ENCODE data around the gene TLE3. TPM values are rescaled to one million over a fixed set of nuclear protein-coding genes. Genes with fewer than 3 reads are reported as not detected.
"Not testable (repeated sequence)": the region's sequence is repeated elsewhere in the genome, so short reads cannot be mapped to it uniquely, and the experiment has no call there.

The TLE3 gene
- total RNA-seq, 1 donor from 2014 or later, result 58.8 TPM

- TF ChIP-seq CTCF (IDR thresholded peaks at IDR 0.05), result no peak
- Histone ChIP-seq H3K36me3 (no peaks in the 10 kb centered on the region), H3K4me1 (peaks cover 34% of the 10 kb centered on the region), H3K4me3 (no peak overlapping the region), H3K27me3 (no peaks in the 10 kb centered on the region), H3K9me3 (no peaks in the 10 kb centered on the region), H3K27ac (no peak overlapping the region)
- no peak for ATAC-seq
- intact Hi-C loops (cut with DNase I), result no loop called here
- no peak for DNase-seq
These were observed 40.2 kb upstream of the TLE3 start for GRCh38 chr15:70137967-70138366.

- peaks cover 24% of the 10 kb centered on the region for H3K4me1 ChIP-seq
- H3K9me3 ChIP-seq; intact Hi-C loops (cut with DNase I); H3K4me3 ChIP-seq; H3K27ac ChIP-seq; H3K36me3 ChIP-seq; DNase-seq; H3K27me3 ChIP-seq; ATAC-seq: not testable (repeated sequence)
These were observed 39.3 kb upstream of the TLE3 start for GRCh38 chr15:70137021-70137420.

GRCh38 chr15:70133781-70134421, 36.2 kb upstream of the TLE3 start:
- TF ChIP-seq CTCF (IDR thresholded peaks at IDR 0.05), result no peak
- H3K4me3 ChIP-seq, result no peak overlapping the region
- H3K27ac ChIP-seq, result no peak overlapping the region
- intact Hi-C loops (cut with DNase I), result no loop called here
- DNase-seq (no peak), ATAC-seq (no peak)
- no peaks in the 10 kb centered on the region for H3K36me3 ChIP-seq
- no peaks in the 10 kb centered on the region for H3K27me3 ChIP-seq
- no peaks in the 10 kb centered on the region for H3K4me1 ChIP-seq
- H3K9me3 ChIP-seq, result no peaks in the 10 kb centered on the region

GRCh38 chr15:70133296-70133695, 35.6 kb upstream of the TLE3 start:
- ATAC-seq (no peak), DNase-seq (no peak)
- Histone ChIP-seq H3K27me3 (no peaks in the 10 kb centered on the region), H3K36me3 (no peaks in the 10 kb centered on the region), H3K4me1 (no peaks in the 10 kb centered on the region), H3K27ac (no peak overlapping the region), H3K9me3 (no peaks in the 10 kb centered on the region), H3K4me3 (no peak overlapping the region)
- intact Hi-C loops (cut with DNase I), result no loop called here
- no peak for TF ChIP-seq CTCF (IDR thresholded peaks at IDR 0.05)

- intact Hi-C loops (cut with DNase I), result no loop called here
- no peak overlapping the region for H3K4me3 ChIP-seq
- no peaks in the 10 kb centered on the region for H3K4me1 ChIP-seq
- no peak for ATAC-seq
- TF ChIP-seq CTCF (IDR thresholded peaks at IDR 0.05), result no peak
- no peaks in the 10 kb centered on the region for H3K27me3 ChIP-seq
- no peak overlapping the region for H3K27ac ChIP-seq
- no peak for DNase-seq
- H3K36me3 ChIP-seq, result no peaks in the 10 kb centered on the region
- no peaks in the 10 kb centered on the region for H3K9me3 ChIP-seq
These were observed 34.9 kb upstream of the TLE3 start for GRCh38 chr15:70132571-70132970.

GRCh38 chr15:70132139-70132538, 34.4 kb upstream of the TLE3 start:
- DNase-seq (no peak), ATAC-seq (peak; percentile 30)
- H3K36me3 ChIP-seq, result no peaks in the 10 kb centered on the region
- H3K9me3 ChIP-seq, result no peaks in the 10 kb centered on the region
- TF ChIP-seq CTCF (IDR thresholded peaks at IDR 0.05), result no peak
- H3K4me3 ChIP-seq, result no peak overlapping the region
- no peak overlapping the region for H3K27ac ChIP-seq
- no peaks in the 10 kb centered on the region for H3K4me1 ChIP-seq
- intact Hi-C loops (cut with DNase I), result no loop called here
- no peaks in the 10 kb centered on the region for H3K27me3 ChIP-seq
